K562 (cell line): Measurements from ENCODE around the gene IL11. TPM values are rescaled to one million over a fixed set of nuclear protein-coding genes. Genes with fewer than 3 reads are reported as not detected.

ENCODE experiments used
- BRF1 ChIP-seq: IDR thresholded peaks from 3 replicates; pipeline ENCODE4 v1.6.1; 2011; ENCODE audit warnings: borderline replicate concordance, mild to moderate bottlenecking; ENCODE audit not compliant: insufficient read length; ENCODE audit errors: extremely low read depth
- CREBBP ChIP-seq: IDR thresholded peaks from one replicate; pipeline ENCODE4 v1.6.1; 2012; ENCODE audit warnings: low read depth, mild to moderate bottlenecking, control low read depth, inconsistent platforms, low read length
- CREM ChIP-seq: IDR thresholded peaks from 2 replicates; pipeline ENCODE4 v1.6.1; 2014; ENCODE audit warnings: antibody characterized with exemption, low read depth
- ELK1 ChIP-seq: sonication (generic); formaldehyde crosslinking; IDR thresholded peaks from 2 replicates; pipeline ENCODE4 v1.8.1; 2022; ENCODE audit warnings: missing genetic modification reagents
- GATA2 ChIP-seq: sonication (generic); formaldehyde crosslinking; IDR thresholded peaks from 2 replicates; pipeline ENCODE4 v1.4.0; 2020; ENCODE audit warnings: mild to moderate bottlenecking, missing genetic modification reagents
- GMEB1 ChIP-seq: fragments of 250-450 bp; sonication (Bioruptor Pico); IDR thresholded peaks from 2 replicates; pipeline ENCODE4 v1.4.0; 2020; ENCODE audit warnings: mild to moderate bottlenecking
- HDGF ChIP-seq: fragments of 450-650 bp; IDR thresholded peaks from 2 replicates; pipeline ENCODE4 v1.6.1; 2016
- KDM5B ChIP-seq: fragments of 200-600 bp; sonication (generic); IDR thresholded peaks from 2 replicates; pipeline ENCODE4 v1.6.1; 2012; ENCODE audit warnings: low read depth, mild to moderate bottlenecking, moderate library complexity, low read length, control low read depth, inconsistent platforms; ENCODE audit not compliant: insufficient replicate concordance
- MCM7 ChIP-seq, 2 experiments: fragments of 450-650 bp; IDR thresholded peaks; 2 replicates each; pipeline ENCODE4 v1.6.1; 2016 to 2018
- NFIC ChIP-seq: fragments of 450-650 bp; IDR thresholded peaks from 2 replicates; pipeline ENCODE4 v1.6.1; 2017; ENCODE audit warnings: mild to moderate bottlenecking, inconsistent platforms
- POU5F1 ChIP-seq: fragments of 150-350 bp; IDR thresholded peaks from 2 replicates; pipeline ENCODE4 v1.6.1; 2014; ENCODE audit warnings: borderline replicate concordance, low read length, low read depth, mild to moderate bottlenecking; ENCODE audit not compliant: partially characterized antibody
- PRMT5 ChIP-seq: sonication (generic); formaldehyde crosslinking; IDR thresholded peaks from 2 replicates; pipeline ENCODE4 v1.5.0; 2020; ENCODE audit warnings: missing genetic modification reagents
- RBM17 ChIP-seq: fragments of 200-400 bp; formaldehyde crosslinking; IDR thresholded peaks from 2 replicates; pipeline ENCODE4 v1.6.1; 2017; ENCODE audit warnings: low read depth, mild to moderate bottlenecking, low read length, borderline replicate concordance
- RFX1 ChIP-seq: fragments of 450-650 bp; IDR thresholded peaks from 2 replicates; pipeline ENCODE4 v1.6.1; 2016; ENCODE audit warnings: mild to moderate bottlenecking, moderate library complexity
- SMARCA4 ChIP-seq: fragments of 450-650 bp; IDR thresholded peaks from 2 replicates; pipeline ENCODE4 v1.6.1; 2016
- STAG1 ChIP-seq: sonication (generic); formaldehyde crosslinking; IDR thresholded peaks from 2 replicates; pipeline ENCODE4 v1.5.0; 2020; ENCODE audit warnings: missing genetic modification reagents, borderline replicate concordance
- TBL1XR1 ChIP-seq, 2 experiments: IDR thresholded peaks; 2 replicates each; pipeline ENCODE4 v1.6.1; 2012; ENCODE audit warnings: improper control_type of control experiment in 2 of 2, low read length in 2 of 2, mild to moderate bottlenecking in 1 of 2
- ZEB2 ChIP-seq: fragments of 450-650 bp; IDR thresholded peaks from 2 replicates; pipeline ENCODE4 v1.6.1; 2016
- ZFP30 ChIP-seq: fragments of 250-450 bp; sonication (Bioruptor Pico); IDR thresholded peaks from 2 replicates; pipeline ENCODE4 v1.8.0; 2022; ENCODE audit warnings: moderate library complexity, mild to moderate bottlenecking, inconsistent platforms, borderline replicate concordance
- ZKSCAN3 ChIP-seq: fragments of 250-450 bp; sonication (Bioruptor Pico); IDR thresholded peaks from 2 replicates; pipeline ENCODE4 v1.4.0; 2020
- ZNF311 ChIP-seq: fragments of 250-450 bp; sonication (Bioruptor Pico); IDR thresholded peaks from 2 replicates; pipeline ENCODE4 v1.4.0; 2020; ENCODE audit warnings: mild to moderate bottlenecking, moderate library complexity
- ZNF316 ChIP-seq: fragments of 450-650 bp; IDR thresholded peaks from 2 replicates; pipeline ENCODE4 v1.6.1; 2016
- ZNF57 ChIP-seq: fragments of 450-650 bp; formaldehyde crosslinking; IDR thresholded peaks from 2 replicates; pipeline ENCODE4 v1.4.0; 2020; ENCODE audit warnings: mild to moderate bottlenecking, moderate library complexity
- polyA plus RNA-seq, 8 experiments: library from polyadenylated mRNA; depleted of rRNA in 4 of 8; stranded (reverse) in 5 of 8; unstranded in 3 of 8; fragments of >200 nt; fragmentation: Nextera tagmentation in 2 of 8; fragmentation: Illumina TruSeq in 1 of 8; extraction: Ambion mirVana in 2 of 8; extraction: Trizol in 1 of 8; gene quantifications; 2 replicates each; pipeline versions ENCODE4 v1.2.1 to v1.2.3, GENCODE V29; 2011 to 2014; ENCODE audit warnings: inconsistent platforms in 1 of 8, missing spikeins in 1 of 8
- total RNA-seq, 7 experiments: library from RNA; depleted of rRNA in 6 of 7; stranded (reverse); fragments of >200 nt in 6 of 7; fragmentation: Illumina TruSeq in 2 of 7; extraction: Trizol in 2 of 7; gene quantifications; 2 replicates each; pipeline versions ENCODE4 v1.2.1 to v1.2.3, GENCODE V29; 2011 to 2021; ENCODE audit warnings: low replicate concordance in 1 of 7
- TF ChIP-seq, protein P1 (sequence below): sonication (generic); formaldehyde crosslinking; IDR thresholded peaks from 2 replicates; pipeline ENCODE4 v1.9.0; 2022; ENCODE audit warnings: mild to moderate bottlenecking, missing genetic modification reagents
- TF ChIP-seq, protein P2 (sequence below): IDR thresholded peaks from 2 replicates; pipeline ENCODE4 v1.6.1; 2012; ENCODE audit warnings: low read depth, low read length, improper control_type of control experiment, borderline replicate concordance
- TF ChIP-seq, protein P3 (sequence below): fragments of 250-450 bp; sonication (Bioruptor Pico); IDR thresholded peaks from 2 replicates; pipeline ENCODE4 v1.6.1; 2021; ENCODE audit warnings: mild to moderate bottlenecking
- TF ChIP-seq, protein P4 (sequence below): fragments of 450-650 bp; IDR thresholded peaks from 2 replicates; pipeline ENCODE4 v1.6.1; 2016; ENCODE audit warnings: low read depth, mild to moderate bottlenecking, moderate library complexity

Gene IL11
- total and polyA plus RNA-seq, 9 of the 15 experiments (the other 6 are each of a cell fraction or from before 2014, with no cell fraction given) = 0.04 to 0.42 (median 0.06) TPM; not detected in 6

DNA sequence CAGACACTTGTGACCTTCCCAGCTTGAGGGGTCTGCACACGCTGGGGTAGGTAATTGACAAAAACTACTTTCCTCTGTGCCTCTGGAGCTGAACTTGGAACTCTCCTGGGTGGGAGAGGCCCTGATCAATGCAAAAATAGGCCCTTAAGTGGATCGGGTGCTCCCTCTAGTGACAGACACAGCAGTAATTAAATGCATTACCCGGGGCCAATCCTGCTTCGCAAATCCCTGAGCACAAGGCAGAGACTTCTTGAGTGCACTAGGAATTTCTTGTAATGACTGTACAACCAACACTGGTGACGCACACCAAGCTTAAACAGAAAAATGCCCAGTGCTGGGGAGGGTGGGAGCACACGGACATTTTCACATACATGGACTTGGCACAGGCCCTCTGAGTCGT, 47.9 kb upstream of the IL11 start (continued):
- TF ChIP-seq, protein P1, sequence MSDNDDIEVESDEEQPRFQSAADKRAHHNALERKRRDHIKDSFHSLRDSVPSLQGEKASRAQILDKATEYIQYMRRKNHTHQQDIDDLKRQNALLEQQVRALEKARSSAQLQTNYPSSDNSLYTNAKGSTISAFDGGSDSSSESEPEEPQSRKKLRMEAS (CRISPR knock-in tag) = peak; percentile 57; the same call in 1 of the 2 replicates
- TF ChIP-seq SMARCA4 (no peak), ZFP30 (CRISPR knock-in tag) (no peak), BRF1 (no peak), CREM (no peak), TBL1XR1 (IDR thresholded peaks at IDR 0.05; ENCODE audit: low read length in 2 of 2) (no peak), ZKSCAN3 (CRISPR knock-in tag) (no peak), ELK1 (CRISPR knock-in tag) (no peak), CREBBP (no peak), PRMT5 (no peak), RBM17 (no peak), KDM5B (no peak), STAG1 (peak; percentile 77; the same call in 1 of the 2 replicates), POU5F1 (peak; percentile 27), MCM7 (IDR thresholded peaks at IDR 0.05) (no peak), ZNF57 (CRISPR knock-in tag) (no peak), ZEB2 (no peak), NFIC (no peak), RFX1 (no peak), HDGF (no peak), ZNF311 (CRISPR knock-in tag) (no peak), GATA2 (CRISPR knock-in tag) (no peak), GMEB1 (CRISPR knock-in tag) (no peak), ZNF316 (no peak)
- TF ChIP-seq, protein P2, sequence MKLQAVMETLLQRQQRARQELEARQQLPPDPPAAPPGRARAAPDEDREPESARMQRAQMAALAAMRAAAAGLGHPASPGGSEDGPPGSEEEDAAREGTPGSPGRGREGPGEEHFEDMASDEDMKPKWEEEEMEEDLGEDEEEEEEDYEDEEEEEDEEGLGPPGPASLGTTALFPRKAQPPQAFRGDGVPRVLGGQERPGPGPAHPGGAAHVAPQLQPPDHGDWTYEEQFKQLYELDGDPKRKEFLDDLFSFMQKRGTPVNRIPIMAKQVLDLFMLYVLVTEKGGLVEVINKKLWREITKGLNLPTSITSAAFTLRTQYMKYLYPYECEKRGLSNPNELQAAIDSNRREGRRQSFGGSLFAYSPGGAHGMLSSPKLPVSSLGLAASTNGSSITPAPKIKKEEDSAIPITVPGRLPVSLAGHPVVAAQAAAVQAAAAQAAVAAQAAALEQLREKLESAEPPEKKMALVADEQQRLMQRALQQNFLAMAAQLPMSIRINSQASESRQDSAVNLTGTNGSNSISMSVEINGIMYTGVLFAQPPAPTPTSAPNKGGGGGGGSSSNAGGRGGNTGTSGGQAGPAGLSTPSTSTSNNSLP = peak; percentile 23; the same call in 1 of the 2 replicates
- TF ChIP-seq, protein P3, sequence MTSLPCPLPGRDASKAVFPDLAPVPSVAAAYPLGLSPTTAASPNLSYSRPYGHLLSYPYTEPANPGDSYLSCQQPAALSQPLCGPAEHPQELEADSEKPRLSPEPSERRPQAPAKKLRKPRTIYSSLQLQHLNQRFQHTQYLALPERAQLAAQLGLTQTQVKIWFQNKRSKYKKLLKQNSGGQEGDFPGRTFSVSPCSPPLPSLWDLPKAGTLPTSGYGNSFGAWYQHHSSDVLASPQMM (CRISPR knock-in tag) = no peak
- TF ChIP-seq, protein P4, sequence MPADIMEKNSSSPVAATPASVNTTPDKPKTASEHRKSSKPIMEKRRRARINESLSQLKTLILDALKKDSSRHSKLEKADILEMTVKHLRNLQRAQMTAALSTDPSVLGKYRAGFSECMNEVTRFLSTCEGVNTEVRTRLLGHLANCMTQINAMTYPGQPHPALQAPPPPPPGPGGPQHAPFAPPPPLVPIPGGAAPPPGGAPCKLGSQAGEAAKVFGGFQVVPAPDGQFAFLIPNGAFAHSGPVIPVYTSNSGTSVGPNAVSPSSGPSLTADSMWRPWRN = no peak
